ENCODE results near the gene SMPD3.

The SMPD3 gene

GRCh38 chr16:68470461-68471150 is 22.3 kb upstream of the SMPD3 start:
- DNase-seq (ENCODE audit: low spot score) = peak; percentile 54

- DNase-seq (ENCODE audit: low spot score) = no peak
These were observed 21.6 kb upstream of the SMPD3 start for GRCh38 chr16:68469796-68470460.

GRCh38 chr16:68468842-68469241 is 20.5 kb upstream of the SMPD3 start:
- no peak for DNase-seq (ENCODE audit: low spot score)

- no peak for DNase-seq (ENCODE audit: low spot score)
These were observed 17.9 kb upstream of the SMPD3 start for GRCh38 chr16:68466174-68466573.

GRCh38 chr16:68463904-68464303 is 15.6 kb upstream of the SMPD3 start:
- no peak for DNase-seq (ENCODE audit: low spot score)

- no peak for DNase-seq (ENCODE audit: low spot score)
These were observed 11.8 kb upstream of the SMPD3 start for GRCh38 chr16:68460067-68460466.

- no peak for DNase-seq (ENCODE audit: low spot score)
These were observed 11.1 kb upstream of the SMPD3 start for GRCh38 chr16:68459457-68459856.

- no peak for DNase-seq (ENCODE audit: low spot score)
These were observed 10.2 kb upstream of the SMPD3 start for GRCh38 chr16:68458551-68458950.

GRCh38 chr16:68458101-68458500 is 9.8 kb upstream of the SMPD3 start:
- DNase-seq (ENCODE audit: low spot score) = no peak

- no peak for DNase-seq (ENCODE audit: low spot score)
These were observed 7.3 kb upstream of the SMPD3 start for GRCh38 chr16:68455631-68456030.

- no peak for DNase-seq (ENCODE audit: low spot score)
These were observed 6.7 kb upstream of the SMPD3 start for GRCh38 chr16:68454920-68455435.

GRCh38 chr16:68453816-68454215 is 5.5 kb upstream of the SMPD3 start:
- DNase-seq (ENCODE audit: low spot score) = no peak

- no peak for DNase-seq (ENCODE audit: low spot score)
These were observed 3.9 kb upstream of the SMPD3 start for GRCh38 chr16:68452176-68452575.

- no peak for DNase-seq (ENCODE audit: low spot score)
These were observed 3.4 kb upstream of the SMPD3 start for GRCh38 chr16:68451676-68452075.

GRCh38 chr16:68450741-68451255 is 2.5 kb upstream of the SMPD3 start:
- no peak for DNase-seq (ENCODE audit: low spot score)

- DNase-seq (ENCODE audit: low spot score) = no peak
These were observed 502 bp downstream of the SMPD3 start for GRCh38 chr16:68447653-68448359.

GRCh38 chr16:68446681-68447652 is 1.3 kb downstream of the SMPD3 start:
- DNase-seq (ENCODE audit: low spot score) = no peak

GRCh38 chr16:68445458-68445857 is 2.9 kb downstream of the SMPD3 start:
- DNase-seq (ENCODE audit: low spot score) = peak; percentile 49

- DNase-seq (ENCODE audit: low spot score) = no peak
These were observed 4.2 kb downstream of the SMPD3 start for GRCh38 chr16:68444056-68444657.

- DNase-seq (ENCODE audit: low spot score) = no peak
These were observed 11.7 kb downstream of the SMPD3 start for GRCh38 chr16:68436581-68436980.

GRCh38 chr16:68434624-68435210 is 13.6 kb downstream of the SMPD3 start:
- no peak for DNase-seq (ENCODE audit: low spot score)

All from germinal center (tissue), 1 donor.